ENCODE results near the gene PPM1H.

The PPM1H gene

DNA sequence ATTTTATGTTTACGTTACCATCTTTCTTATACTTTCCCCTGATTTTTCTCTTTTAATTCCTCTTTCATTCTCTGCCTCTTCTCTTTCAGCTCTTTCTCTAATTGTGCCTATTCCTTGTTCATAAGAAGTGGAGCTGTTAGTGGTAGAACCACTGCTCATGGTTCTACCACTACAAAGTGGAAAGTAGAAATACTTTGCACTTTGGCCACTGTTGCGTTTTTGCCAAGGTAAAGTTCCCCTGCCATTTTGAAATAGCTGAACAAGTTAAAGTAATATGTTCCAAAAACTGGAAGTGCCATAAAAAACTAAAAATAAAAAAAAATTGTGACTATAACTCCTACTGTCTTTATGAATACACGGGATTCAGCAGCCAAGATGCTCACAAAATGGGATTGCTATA, 337.7 kb downstream of the PPM1H start:
- Histone ChIP-seq H3K79me2 (ENCODE audit: low read length) (no peaks in the 10 kb centered on the region), H3K27me3 (ENCODE audit: low read depth, low read length) (no peaks in the 10 kb centered on the region), H2AFZ (ENCODE audit: low read depth, low read length) (no peak overlapping the region), H3K4me2 (ENCODE audit: low read length) (no peak overlapping the region), H3K9me3 (ENCODE audit: insufficient read depth, low read length) (no peaks in the 10 kb centered on the region), H3K4me1 (ENCODE audit: low read length) (peaks cover 26% of the 10 kb centered on the region), H3K4me3 (ENCODE audit: low read length) (no peak overlapping the region), H4K20me1 (ENCODE audit: insufficient read depth, low read length) (no peaks in the 10 kb centered on the region), H3K36me3 (replicated peaks; ENCODE audit: low read depth, low read length) (no peaks in the 10 kb centered on the region), H3K9ac (ENCODE audit: low read length) (no peak overlapping the region), H3K27ac (ENCODE audit: low read length) (no peak overlapping the region)
- TF ChIP-seq, protein P1, sequence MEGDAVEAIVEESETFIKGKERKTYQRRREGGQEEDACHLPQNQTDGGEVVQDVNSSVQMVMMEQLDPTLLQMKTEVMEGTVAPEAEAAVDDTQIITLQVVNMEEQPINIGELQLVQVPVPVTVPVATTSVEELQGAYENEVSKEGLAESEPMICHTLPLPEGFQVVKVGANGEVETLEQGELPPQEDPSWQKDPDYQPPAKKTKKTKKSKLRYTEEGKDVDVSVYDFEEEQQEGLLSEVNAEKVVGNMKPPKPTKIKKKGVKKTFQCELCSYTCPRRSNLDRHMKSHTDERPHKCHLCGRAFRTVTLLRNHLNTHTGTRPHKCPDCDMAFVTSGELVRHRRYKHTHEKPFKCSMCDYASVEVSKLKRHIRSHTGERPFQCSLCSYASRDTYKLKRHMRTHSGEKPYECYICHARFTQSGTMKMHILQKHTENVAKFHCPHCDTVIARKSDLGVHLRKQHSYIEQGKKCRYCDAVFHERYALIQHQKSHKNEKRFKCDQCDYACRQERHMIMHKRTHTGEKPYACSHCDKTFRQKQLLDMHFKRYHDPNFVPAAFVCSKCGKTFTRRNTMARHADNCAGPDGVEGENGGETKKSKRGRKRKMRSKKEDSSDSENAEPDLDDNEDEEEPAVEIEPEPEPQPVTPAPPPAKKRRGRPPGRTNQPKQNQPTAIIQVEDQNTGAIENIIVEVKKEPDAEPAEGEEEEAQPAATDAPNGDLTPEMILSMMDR (IDR thresholded peaks at IDR 0.05; ENCODE audit: low read depth, low read length), result no peak
- TF ChIP-seq EZH2phosphoT487 (IDR thresholded peaks at IDR 0.05; ENCODE audit: low read depth), result no peak

Measured in OCI-LY3 (cell line).